GM12878 (cell line): ENCODE data around the gene OR2B2. TPM values are rescaled to one million over a fixed set of nuclear protein-coding genes. Genes with fewer than 3 reads are reported as not detected.

ENCODE experiments used
- ATAC-seq: fragments of 200-7000 bp; cut with Tn5 transposase; 3 replicates; pipeline ENCODE4 v1.9.1; 2020; ENCODE audit warnings: mild to moderate bottlenecking, moderate library complexity
- BruUV-seq: library from RNA; stranded (reverse); fragments of 400-500 nt; replicated peaks from 2 replicates; lab custom pipeline; 2021; lab: Mats Ljungman, UMichigan
- CTCF ChIA-PET: fragments of 300-600 bp; sonication (Branson Sonifier 250); formaldehyde crosslinking; extraction: SDS; loops from one replicate; lab custom pipeline; 2021; ENCODE audit warnings: inconsistent platforms; lab: Yijun Ruan, JAX
- POLR2A ChIA-PET: fragments of 350-600 bp; formaldehyde crosslinking; extraction: SDS; loops from one replicate; lab custom pipeline; 2021; ENCODE audit warnings: inconsistent platforms; lab: Charles Lee
- RAD21 ChIA-PET: fragments of 300-600 bp; sonication (Branson Sonifier 250); formaldehyde crosslinking; loops from one replicate; lab custom pipeline; 2023; ENCODE audit warnings: antibody characterized with exemption; ENCODE audit not compliant: unreplicated experiment; lab: Charles Lee
- SMC1A ChIA-PET: fragments of 300-600 bp; sonication (Branson Sonifier 250); formaldehyde crosslinking; loops from one replicate; lab custom pipeline; 2023; ENCODE audit not compliant: unreplicated experiment, uncharacterized antibody; lab: Charles Lee
- DNase-seq: peaks from one replicate; pipeline ENCODE4 v3.0.0-alpha.2; 2011; ENCODE audit warnings: low read depth, low spot score
- FAIRE-seq: peaks from 3 replicates; lab custom pipeline; 2011; peaks lifted over from hg19 to GRCh38; lab: Jason Lieb, UNC
- H2AFZ ChIP-seq: 2 replicates; pipeline ENCODE4 v1.6.0; 2011; ENCODE audit warnings: low read depth, low read length, control low read depth; ENCODE audit not compliant: control insufficient read depth
- H3K27ac ChIP-seq: 2 replicates; pipeline ENCODE4 v1.5.1; 2011; ENCODE audit warnings: control low read depth; ENCODE audit not compliant: control insufficient read depth, insufficient read depth
- H3K27me3 ChIP-seq, 2 experiments: replicated peaks in 1 of 2; 2 replicates each; pipeline versions ENCODE4 v1.6.0 to v1.6.1; 2011; ENCODE audit warnings: low read length in 1 of 2; ENCODE audit not compliant: control insufficient read depth in 2 of 2, insufficient read depth in 2 of 2
- H3K36me3 ChIP-seq, 2 experiments: 2 replicates each; pipeline ENCODE4 v1.5.1; 2011; ENCODE audit warnings: low read length in 1 of 2; ENCODE audit not compliant: control insufficient read depth in 2 of 2, insufficient read depth in 2 of 2
- H3K4me1 ChIP-seq: 2 replicates; pipeline ENCODE4 v1.6.1; 2011; ENCODE audit warnings: mild to moderate bottlenecking, low read length, moderate library complexity, mixed read lengths; ENCODE audit not compliant: control insufficient read depth, insufficient read depth
- H3K4me2 ChIP-seq: 2 replicates; pipeline ENCODE4 v1.6.0; 2011; ENCODE audit warnings: control low read depth; ENCODE audit not compliant: control insufficient read depth, insufficient read depth
- H3K4me3 ChIP-seq: fragments of 200-600 bp; sonication (generic); 2 replicates; pipeline ENCODE4 v1.5.1; 2016
- H3K79me2 ChIP-seq: 2 replicates; pipeline ENCODE4 v1.6.0; 2011; ENCODE audit warnings: low read length; ENCODE audit not compliant: control insufficient read depth, insufficient read depth
- H3K9ac ChIP-seq: 2 replicates; pipeline ENCODE4 v1.8.0; 2011; ENCODE audit warnings: low read length, control low read depth, mixed read lengths; ENCODE audit not compliant: control insufficient read depth, insufficient read depth
- H3K9me3 ChIP-seq: replicated peaks from 3 replicates; pipeline ENCODE4 v1.5.1; 2011; ENCODE audit warnings: mild to moderate bottlenecking, low read length; ENCODE audit not compliant: control insufficient read depth, insufficient read depth
- H4K20me1 ChIP-seq: 2 replicates; pipeline ENCODE4 v1.6.0; 2011; ENCODE audit not compliant: control insufficient read depth, insufficient read depth
- ASH2L ChIP-seq: fragments of 300-600, 200-600 bp; sonication (generic); IDR thresholded peaks from 2 replicates; pipeline ENCODE4 v1.6.1; 2017; ENCODE audit warnings: low read depth, mild to moderate bottlenecking, borderline replicate concordance
- BACH1 ChIP-seq: fragments of 450-650 bp; IDR thresholded peaks from 2 replicates; pipeline ENCODE4 v1.6.1; 2017; ENCODE audit warnings: mild to moderate bottlenecking, borderline replicate concordance
- BCL11A ChIP-seq: IDR thresholded peaks from 2 replicates; pipeline ENCODE4 v1.6.1; 2011; ENCODE audit warnings: low read depth, low read length
- CHD2 ChIP-seq: IDR thresholded peaks from 2 replicates; pipeline ENCODE4 v1.6.1; 2011; ENCODE audit warnings: low read depth, low read length, improper control_type of control experiment, borderline replicate concordance
- KLF5 ChIP-seq: fragments of 450-650 bp; IDR thresholded peaks from 2 replicates; pipeline ENCODE4 v1.6.1; 2014; ENCODE audit warnings: mild to moderate bottlenecking; ENCODE audit not compliant: partially characterized antibody
- SMAD5 ChIP-seq: IDR thresholded peaks from 2 replicates; pipeline ENCODE4 v1.6.1; 2016; ENCODE audit warnings: antibody characterized with exemption, low read depth
- TBL1XR1 ChIP-seq: IDR thresholded peaks from 2 replicates; pipeline ENCODE4 v1.6.1; 2012; ENCODE audit warnings: low read depth, low read length, improper control_type of control experiment
- TCF7 ChIP-seq: IDR thresholded peaks from 2 replicates; pipeline ENCODE4 v1.6.1; 2014; ENCODE audit warnings: antibody characterized with exemption, borderline replicate concordance
- ZSCAN29 ChIP-seq: fragments of 450-650 bp; IDR thresholded peaks from 2 replicates; pipeline ENCODE4 v1.6.1; 2017; ENCODE audit warnings: mild to moderate bottlenecking, moderate library complexity
- WGBS: methylation state at CpG from one replicate; pipeline ENCODE4 v1.1.6; 2016; ENCODE audit warnings: low lambda C conversion rate; ENCODE audit not compliant: insufficient replicate concordance, insufficient coverage; ENCODE audit errors: missing lambda C conversion rate; 5-methylcytosine and 5-hydroxymethylcytosine counted together
- in situ Hi-C: fragments of 300-500 bp; cut with MboI; formaldehyde crosslinking; loops from 9 replicates; pipeline ENCODE4 v1.14.3; 2018; ENCODE audit warnings: mixed read lengths
- intact Hi-C: fragments of 100-400 bp; cut with micrococcal nuclease; formaldehyde crosslinking; loops from one replicate; pipeline ENCODE4 v1.14.2; 2022; ENCODE audit not compliant: unreplicated experiment
- polyA plus RNA-seq, 11 experiments: library from polyadenylated mRNA; depleted of rRNA in 4 of 11; unstranded in 6 of 11; stranded (reverse) in 5 of 11; fragments of >200 nt; fragmentation: Nextera tagmentation in 4 of 11; fragmentation: Illumina TruSeq in 1 of 11; extraction: Ambion mirVana in 4 of 11; extraction: Trizol in 1 of 11; gene quantifications; 1 replicate in 1 of 11; 2 replicates in 10 of 11; pipeline versions ENCODE4 v1.2.1 to v1.2.3, GENCODE V29; 2011 to 2016; ENCODE audit warnings: inconsistent platforms in 2 of 11, missing spikeins in 2 of 11, low read depth in 1 of 11
- total RNA-seq, 4 experiments: library from RNA; depleted of rRNA in 3 of 4; stranded (reverse); fragments of >200 nt in 3 of 4; fragmentation: Illumina TruSeq in 1 of 4; extraction: Trizol in 1 of 4; gene quantifications; 2 replicates each; pipeline versions ENCODE4 v1.2.1 to v1.2.3, GENCODE V29; 2013 to 2021
- TF ChIP-seq, protein P1 (sequence below): IDR thresholded peaks from 2 replicates; pipeline ENCODE4 v1.6.1; 2011; ENCODE audit warnings: borderline replicate concordance, low read depth, mild to moderate bottlenecking, moderate library complexity, low read length; ENCODE audit not compliant: insufficient read depth, poor library complexity, severe bottlenecking
- TF ChIP-seq, protein P2 (sequence below): fragments of 150-350 bp; IDR thresholded peaks from 2 replicates; pipeline ENCODE4 v1.6.1; 2016; ENCODE audit warnings: low read depth, low read length
- TF ChIP-seq, protein P3 (sequence below): fragments of 450-650 bp; IDR thresholded peaks from 2 replicates; pipeline ENCODE4 v1.6.1; 2017; ENCODE audit warnings: mild to moderate bottlenecking, low read depth, inconsistent platforms; ENCODE audit not compliant: poor library complexity, severe bottlenecking

Gene OR2B2
- total and polyA plus RNA-seq, 10 of the 15 experiments (the other 5 are each of a cell fraction or from before 2014, with no cell fraction given), result not detected

DNA sequence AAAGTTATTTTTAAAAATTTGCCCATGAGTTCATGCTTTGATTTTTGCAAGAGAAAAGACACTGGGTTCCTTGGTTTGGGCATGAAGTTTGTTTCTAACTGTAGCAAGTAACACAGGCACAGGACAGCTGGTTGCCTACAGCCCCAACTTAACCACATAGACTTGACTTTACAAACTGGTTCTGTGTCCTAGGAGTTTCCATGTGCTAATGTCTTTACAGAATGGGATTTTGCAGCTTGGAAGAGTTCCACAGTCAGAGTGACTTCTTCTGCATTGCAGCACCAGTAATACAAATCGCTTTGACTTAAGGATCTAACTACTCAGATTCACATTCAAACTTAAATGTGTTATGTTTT, 44.3 kb downstream of the OR2B2 start:
- TF ChIP-seq TCF7, result no peak
- no peak for TF ChIP-seq ZSCAN29
- TF ChIP-seq, protein P1, sequence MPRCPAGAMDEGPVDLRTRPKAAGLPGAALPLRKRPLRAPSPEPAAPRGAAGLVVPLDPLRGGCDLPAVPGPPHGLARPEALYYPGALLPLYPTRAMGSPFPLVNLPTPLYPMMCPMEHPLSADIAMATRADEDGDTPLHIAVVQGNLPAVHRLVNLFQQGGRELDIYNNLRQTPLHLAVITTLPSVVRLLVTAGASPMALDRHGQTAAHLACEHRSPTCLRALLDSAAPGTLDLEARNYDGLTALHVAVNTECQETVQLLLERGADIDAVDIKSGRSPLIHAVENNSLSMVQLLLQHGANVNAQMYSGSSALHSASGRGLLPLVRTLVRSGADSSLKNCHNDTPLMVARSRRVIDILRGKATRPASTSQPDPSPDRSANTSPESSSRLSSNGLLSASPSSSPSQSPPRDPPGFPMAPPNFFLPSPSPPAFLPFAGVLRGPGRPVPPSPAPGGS, result no peak
- TF ChIP-seq CHD2, result no peak
- TF ChIP-seq BCL11A, result no peak
- TF ChIP-seq TBL1XR1, result no peak
- TF ChIP-seq, protein P2, sequence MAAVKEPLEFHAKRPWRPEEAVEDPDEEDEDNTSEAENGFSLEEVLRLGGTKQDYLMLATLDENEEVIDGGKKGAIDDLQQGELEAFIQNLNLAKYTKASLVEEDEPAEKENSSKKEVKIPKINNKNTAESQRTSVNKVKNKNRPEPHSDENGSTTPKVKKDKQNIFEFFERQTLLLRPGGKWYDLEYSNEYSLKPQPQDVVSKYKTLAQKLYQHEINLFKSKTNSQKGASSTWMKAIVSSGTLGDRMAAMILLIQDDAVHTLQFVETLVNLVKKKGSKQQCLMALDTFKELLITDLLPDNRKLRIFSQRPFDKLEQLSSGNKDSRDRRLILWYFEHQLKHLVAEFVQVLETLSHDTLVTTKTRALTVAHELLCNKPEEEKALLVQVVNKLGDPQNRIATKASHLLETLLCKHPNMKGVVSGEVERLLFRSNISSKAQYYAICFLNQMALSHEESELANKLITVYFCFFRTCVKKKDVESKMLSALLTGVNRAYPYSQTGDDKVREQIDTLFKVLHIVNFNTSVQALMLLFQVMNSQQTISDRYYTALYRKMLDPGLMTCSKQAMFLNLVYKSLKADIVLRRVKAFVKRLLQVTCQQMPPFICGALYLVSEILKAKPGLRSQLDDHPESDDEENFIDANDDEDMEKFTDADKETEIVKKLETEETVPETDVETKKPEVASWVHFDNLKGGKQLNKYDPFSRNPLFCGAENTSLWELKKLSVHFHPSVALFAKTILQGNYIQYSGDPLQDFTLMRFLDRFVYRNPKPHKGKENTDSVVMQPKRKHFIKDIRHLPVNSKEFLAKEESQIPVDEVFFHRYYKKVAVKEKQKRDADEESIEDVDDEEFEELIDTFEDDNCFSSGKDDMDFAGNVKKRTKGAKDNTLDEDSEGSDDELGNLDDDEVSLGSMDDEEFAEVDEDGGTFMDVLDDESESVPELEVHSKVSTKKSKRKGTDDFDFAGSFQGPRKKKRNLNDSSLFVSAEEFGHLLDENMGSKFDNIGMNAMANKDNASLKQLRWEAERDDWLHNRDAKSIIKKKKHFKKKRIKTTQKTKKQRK, result no peak
- TF ChIP-seq ASH2L, result no peak
- no peak for TF ChIP-seq SMAD5
- TF ChIP-seq, protein P3, sequence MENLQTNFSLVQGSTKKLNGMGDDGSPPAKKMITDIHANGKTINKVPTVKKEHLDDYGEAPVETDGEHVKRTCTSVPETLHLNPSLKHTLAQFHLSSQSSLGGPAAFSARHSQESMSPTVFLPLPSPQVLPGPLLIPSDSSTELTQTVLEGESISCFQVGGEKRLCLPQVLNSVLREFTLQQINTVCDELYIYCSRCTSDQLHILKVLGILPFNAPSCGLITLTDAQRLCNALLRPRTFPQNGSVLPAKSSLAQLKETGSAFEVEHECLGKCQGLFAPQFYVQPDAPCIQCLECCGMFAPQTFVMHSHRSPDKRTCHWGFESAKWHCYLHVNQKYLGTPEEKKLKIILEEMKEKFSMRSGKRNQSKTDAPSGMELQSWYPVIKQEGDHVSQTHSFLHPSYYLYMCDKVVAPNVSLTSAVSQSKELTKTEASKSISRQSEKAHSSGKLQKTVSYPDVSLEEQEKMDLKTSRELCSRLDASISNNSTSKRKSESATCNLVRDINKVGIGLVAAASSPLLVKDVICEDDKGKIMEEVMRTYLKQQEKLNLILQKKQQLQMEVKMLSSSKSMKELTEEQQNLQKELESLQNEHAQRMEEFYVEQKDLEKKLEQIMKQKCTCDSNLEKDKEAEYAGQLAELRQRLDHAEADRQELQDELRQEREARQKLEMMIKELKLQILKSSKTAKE, result no peak
- no peak for TF ChIP-seq BACH1
- TF ChIP-seq KLF5, result no peak
- DNase-seq, result no peak
- WGBS, result 100% methylated on average over 1 of the region's 1 CpG
- peak overlapping the region; percentile 84 for H3K9ac ChIP-seq
- intact Hi-C loops (no loop called here), in situ Hi-C loops (no loop called here)
- no peak overlapping the region; the same call in 1 of the 2 replicates for H3K4me3 ChIP-seq
- ChIA-PET CTCF (interaction anchor here (0.8 kb wide), 1 partner anchor 17 kb away, joined by 3 read pairs; no protein-coding TSS in a partner anchor), POLR2A (interaction anchor here (0.8 to 6.5 kb wide), 5 partner anchors 21 to 44 kb away, joined by 3 to 45 read pairs (median 5); a partner anchor contains a TSS), RAD21 (interaction anchor here (0.8 to 4.1 kb wide), 4 partner anchors 25 to 60 kb away, joined by 3 to 30 read pairs (median 4); a partner anchor contains a TSS), SMC1A (interaction anchor here (0.7 to 1.0 kb wide), 4 partner anchors 18 to 30 kb away, joined by 3 to 5 read pairs (median 4); a partner anchor contains a TSS)
- H3K4me1 ChIP-seq, result peaks cover 20% of the 10 kb centered on the region
- H4K20me1 ChIP-seq, result no peaks in the 10 kb centered on the region
- FAIRE-seq, result no peak
- no peaks in the 10 kb centered on the region for H3K9me3 ChIP-seq
- H3K27me3 ChIP-seq, result no peaks in the 10 kb centered on the region
- H3K27ac ChIP-seq, result peak overlapping the region; percentile 95
- H3K36me3 ChIP-seq, result no peaks in the 10 kb centered on the region
- peak overlapping the region; percentile 96 for H3K4me2 ChIP-seq
- BruUV-seq, result no TSS peak
- no peak for ATAC-seq
- peak overlapping the region; percentile 78 for H2AFZ ChIP-seq
- H3K79me2 ChIP-seq, result no peaks in the 10 kb centered on the region; the same call in none of the 2 replicates
